Esophagus muscularis mucosa (tissue), 4 donors: ENCODE measurements around the gene PGLYRP4. TPM values are rescaled to one million over a fixed set of nuclear protein-coding genes. Genes with fewer than 3 reads are reported as not detected.

Experiments used
- DNase-seq: peaks from one replicate; pipeline ENCODE4 v3.0.0-alpha.2; 2017; ENCODE audit errors: extremely low spot score
- H3K27ac ChIP-seq, 4 donors: fragments of 200-600 bp; sonication (generic); replicated peaks in 1 of 4; 1 replicate in 3 of 4; 2 replicates in 1 of 4; pipeline ENCODE4 v1.5.1; 2016 to 2019; ENCODE audit warnings: mild to moderate bottlenecking in 1 of 4
- H3K27me3 ChIP-seq, 4 donors: fragments of 200-600 bp; sonication (generic); one replicate each; pipeline versions ENCODE4 v1.5.1 to v1.6.0; 2016 to 2019
- H3K36me3 ChIP-seq, 4 donors: fragments of 200-600 bp; sonication (generic); one replicate each; pipeline ENCODE4 v1.5.1; 2016 to 2019
- H3K4me1 ChIP-seq, 4 donors: fragments of 200-600 bp; sonication (generic); one replicate each; pipeline ENCODE4 v1.5.1; 2016 to 2019
- H3K4me3 ChIP-seq, 4 donors: fragments of 200-600 bp; sonication (generic); 1 replicate in 2 of 4; 2 replicates in 2 of 4; pipeline ENCODE4 v1.5.1; 2016 to 2019; ENCODE audit warnings: mild to moderate bottlenecking in 4 of 4, moderate library complexity in 1 of 4
- H3K9me3 ChIP-seq, 4 donors: fragments of 200-600 bp; sonication (generic); 1 replicate in 3 of 4; 2 replicates in 1 of 4; pipeline ENCODE4 v1.5.1; 2016 to 2019
- CTCF ChIP-seq, 3 experiments: fragments of 200-600 bp in 2 of 3; fragments of 450-650 bp in 1 of 3; sonication (generic) in 2 of 3; IDR thresholded peaks; one replicate each; pipeline ENCODE4 v1.5.1; 2017 to 2019; ENCODE audit warnings: antibody characterized with exemption in 3 of 3, mild to moderate bottlenecking in 2 of 3, moderate library complexity in 1 of 3
- EP300 ChIP-seq: sonication (generic); formaldehyde crosslinking; IDR thresholded peaks from one replicate; pipeline ENCODE4 v1.6.1; 2017; ENCODE audit warnings: antibody characterized with exemption
- POLR2A ChIP-seq: fragments of 450-650 bp; IDR thresholded peaks from one replicate; pipeline ENCODE4 v1.6.1; 2017; ENCODE audit warnings: antibody characterized with exemption, moderate library complexity, mild to moderate bottlenecking, low read depth
- POLR2AphosphoS5 ChIP-seq, 2 donors: sonication (generic); formaldehyde crosslinking; IDR thresholded peaks; one replicate each; pipeline ENCODE4 v1.6.1; 2017; ENCODE audit warnings: antibody characterized with exemption in 2 of 2
- whole genome bisulfite sequencing: methylation state at CpG from one replicate; pipeline ENCODE4 v1.1.5; 2018; 5-methylcytosine and 5-hydroxymethylcytosine counted together
- intact Hi-C: fragments of 100-400 bp; cut with DNase I; formaldehyde crosslinking; loops from one replicate; pipeline ENCODE4 v1.15.1; 2023
- total RNA-seq, 4 donors: library from RNA; depleted of rRNA; stranded (reverse); fragments of >200 nt; gene quantifications; one replicate each; pipeline versions ENCODE4 v1.1.0 to v1.2.1, GENCODE V29; 2016

Gene PGLYRP4
- total RNA-seq, 4 donors from 2014 or later: not detected

GRCh38 chr1:153310526-153310925 lies 38.1 kb downstream of the PGLYRP4 start:
- intact Hi-C loops: no loop called here
- TF ChIP-seq POLR2A (no peak), CTCF (IDR thresholded peaks at IDR 0.05) (no peak), POLR2AphosphoS5 (IDR thresholded peaks at IDR 0.05) (no peak), EP300 (no peak)
- Histone ChIP-seq H3K27me3 (peaks cover 0 to 29% (median 0%) of the 10 kb centered on the region in 4 donors), H3K9me3 (peaks cover 0 to 3% (median 0%) of the 10 kb centered on the region in 4 donors), H3K4me3 (no peak overlapping the region), H3K36me3 (no peaks in the 10 kb centered on the region), H3K27ac (no peak overlapping the region), H3K4me1 (no peaks in the 10 kb centered on the region)
- WGBS: 68% methylated on average over 7 of the region's 7 CpGs
- peak; percentile 78 for DNase-seq

GRCh38 chr1:153309441-153309840 lies 39.2 kb downstream of the PGLYRP4 start:
- Histone ChIP-seq H3K36me3 (no peaks in the 10 kb centered on the region), H3K9me3 (peaks cover 0 to 3% (median 0%) of the 10 kb centered on the region in 4 donors), H3K27ac (no peak overlapping the region), H3K4me3 (no peak overlapping the region), H3K4me1 (no peaks in the 10 kb centered on the region), H3K27me3 (peaks cover 0 to 29% (median 0%) of the 10 kb centered on the region in 4 donors)
- DNase-seq: peak; percentile 79
- TF ChIP-seq POLR2A (no peak), POLR2AphosphoS5 (IDR thresholded peaks at IDR 0.05) (no peak), CTCF (IDR thresholded peaks at IDR 0.05) (no peak), EP300 (no peak)
- WGBS: 85% methylated on average over 2 of the region's 2 CpGs
- intact Hi-C loops: no loop called here

GRCh38 chr1:153308540-153308939 lies 40.1 kb downstream of the PGLYRP4 start:
- peak; percentile 62 for DNase-seq
- Histone ChIP-seq H3K9me3 (no peaks in the 10 kb centered on the region), H3K36me3 (no peaks in the 10 kb centered on the region), H3K27ac (no peak overlapping the region), H3K27me3 (peaks cover 0 to 29% (median 0%) of the 10 kb centered on the region in 4 donors), H3K4me1 (no peaks in the 10 kb centered on the region), H3K4me3 (no peak overlapping the region)
- 62% methylated on average over 2 of the region's 2 CpGs for WGBS
- TF ChIP-seq EP300: no peak
- no peak for TF ChIP-seq POLR2A
- no peak for TF ChIP-seq POLR2AphosphoS5 (IDR thresholded peaks at IDR 0.05)
- no peak for TF ChIP-seq CTCF (IDR thresholded peaks at IDR 0.05)
- intact Hi-C loops: no loop called here

- 90% methylated on average over 8 of the region's 10 CpGs for WGBS
- no peak for TF ChIP-seq POLR2A
- TF ChIP-seq CTCF (IDR thresholded peaks at IDR 0.05): no peak
- TF ChIP-seq POLR2AphosphoS5 (IDR thresholded peaks at IDR 0.05): no peak
- no peak for TF ChIP-seq EP300
- Histone ChIP-seq H3K4me1 (no peaks in the 10 kb centered on the region), H3K4me3 (no peak overlapping the region), H3K9me3 (no peaks in the 10 kb centered on the region), H3K27me3 (peaks cover 0 to 24% (median 0%) of the 10 kb centered on the region in 4 donors), H3K36me3 (no peaks in the 10 kb centered on the region), H3K27ac (no peak overlapping the region)
- no peak for DNase-seq
- intact Hi-C loops: no loop called here
These were observed 41.4 kb downstream of the PGLYRP4 start for GRCh38 chr1:153307221-153307600.
